Nephron (organoid): ENCODE measurements around the gene LIMK1.
A peak's percentile ranks its signal among the peaks of the same experiment; 100 is the strongest.

ENCODE experiments used
- H3K27ac Mint-ChIP-seq, 3 experiments: 2 replicates each; pipeline ENCODE4 v1.8.0; 2020; ENCODE audit warnings: mixed read lengths in 3 of 3, mild to moderate bottlenecking in 2 of 3, moderate library complexity in 1 of 3
- H3K27me3 Mint-ChIP-seq: 2 replicates; pipeline ENCODE4 v1.8.0; 2021; ENCODE audit warnings: low read depth, mild to moderate bottlenecking, moderate library complexity, mixed read lengths
- H3K36me3 Mint-ChIP-seq: 2 replicates; pipeline ENCODE4 v1.8.0; 2020; ENCODE audit warnings: low read depth, mixed read lengths
- H3K4me1 Mint-ChIP-seq: 2 replicates; pipeline ENCODE4 v1.8.0; 2020; ENCODE audit warnings: mixed read lengths
- H3K4me3 Mint-ChIP-seq, 3 experiments: 2 replicates each; pipeline ENCODE4 v1.8.0; 2020; ENCODE audit warnings: mild to moderate bottlenecking in 3 of 3, mixed read lengths in 3 of 3, moderate library complexity in 2 of 3
- H3K9me3 Mint-ChIP-seq: 2 replicates; pipeline ENCODE4 v1.8.0; 2020; ENCODE audit warnings: mixed read lengths
- CTCF ChIP-seq, 3 experiments: fragments of 200-600 bp; sonication (generic); IDR thresholded peaks; one replicate each; pipeline ENCODE4 v1.5.0; 2021; ENCODE audit warnings: antibody characterized with exemption in 3 of 3; ENCODE audit not compliant: unreplicated experiment in 3 of 3

LIMK1 gene

GRCh38 chr7:74047804-74048380 lies 35.7 kb upstream of the LIMK1 start:
- Mint-ChIP-seq H3K27me3 (peaks cover 19% of the 10 kb centered on the region), H3K4me3 (no peak overlapping the region), H3K9me3 (no peaks in the 10 kb centered on the region), H3K27ac (no peak overlapping the region), H3K4me1 (peaks cover 12% of the 10 kb centered on the region), H3K36me3 (no peaks in the 10 kb centered on the region)
- TF ChIP-seq CTCF (IDR thresholded peaks at IDR 0.05; ENCODE audit: unreplicated experiment in 3 of 3): no peak

- Mint-ChIP-seq H3K4me1 (peaks cover 5% of the 10 kb centered on the region), H3K4me3 (no peak overlapping the region), H3K27me3 (peaks cover 22% of the 10 kb centered on the region), H3K36me3 (no peaks in the 10 kb centered on the region), H3K9me3 (no peaks in the 10 kb centered on the region), H3K27ac (no peak overlapping the region)
- TF ChIP-seq CTCF (IDR thresholded peaks at IDR 0.05; ENCODE audit: unreplicated experiment in 3 of 3): no peak
These were observed 34.5 kb upstream of the LIMK1 start for GRCh38 chr7:74048999-74049599.

- H3K9me3 Mint-ChIP-seq: no peaks in the 10 kb centered on the region
- TF ChIP-seq CTCF (IDR thresholded peaks at IDR 0.05; ENCODE audit: unreplicated experiment in 3 of 3): no peak
- no peaks in the 10 kb centered on the region for H3K36me3 Mint-ChIP-seq
These were observed 33.4 kb upstream of the LIMK1 start for GRCh38 chr7:74049997-74050798.

GRCh38 chr7:74051193-74051592 lies 32.4 kb upstream of the LIMK1 start:
- TF ChIP-seq CTCF (IDR thresholded peaks at IDR 0.05; ENCODE audit: unreplicated experiment in 3 of 3): no peak
- H3K27ac Mint-ChIP-seq: peak overlapping the region in 1 of 3 experiments; percentile 63
- H3K9me3 Mint-ChIP-seq: no peaks in the 10 kb centered on the region
- peaks cover 28% of the 10 kb centered on the region for H3K27me3 Mint-ChIP-seq
- no peaks in the 10 kb centered on the region for H3K36me3 Mint-ChIP-seq
- no peak overlapping the region for H3K4me3 Mint-ChIP-seq
- H3K4me1 Mint-ChIP-seq: peaks cover 5% of the 10 kb centered on the region

More at GRCh38 chr7:74049997-74050798, 33.4 kb upstream of the LIMK1 start:
- peaks cover 28% of the 10 kb centered on the region for H3K27me3 Mint-ChIP-seq
- H3K4me3 Mint-ChIP-seq: no peak overlapping the region
- no peak overlapping the region for H3K27ac Mint-ChIP-seq
- peaks cover 5% of the 10 kb centered on the region for H3K4me1 Mint-ChIP-seq

- no peaks in the 10 kb centered on the region for H3K36me3 Mint-ChIP-seq
- peaks cover 5% of the 10 kb centered on the region for H3K4me1 Mint-ChIP-seq
- peak in 1 of 3 experiments; percentile 18 for TF ChIP-seq CTCF (IDR thresholded peaks at IDR 0.05; ENCODE audit: unreplicated experiment in 3 of 3)
These were observed 31.8 kb upstream of the LIMK1 start for GRCh38 chr7:74051629-74052410.

More at GRCh38 chr7:74051629-74052410, 31.8 kb upstream of the LIMK1 start:
- Mint-ChIP-seq H3K27me3 (peaks cover 30% of the 10 kb centered on the region), H3K9me3 (no peaks in the 10 kb centered on the region), H3K4me3 (no peak overlapping the region), H3K27ac (peak overlapping the region in 1 of 3 experiments; percentile 63)
